Esophagus muscularis mucosa (tissue), 4 donors: Measurements from ENCODE around the gene PNPLA6. TPM values are rescaled to one million over a fixed set of nuclear protein-coding genes. Genes with fewer than 3 reads are reported as not detected.
"Not testable (repeated sequence)": the region's sequence is repeated elsewhere in the genome, so short reads cannot be mapped to it uniquely, and the experiment has no call there.

Source experiments
- DNase-seq: peaks from one replicate; pipeline ENCODE4 v3.0.0-alpha.2; 2017; ENCODE audit errors: extremely low spot score
- H3K27ac ChIP-seq, 4 donors: fragments of 200-600 bp; sonication (generic); replicated peaks in 1 of 4; 1 replicate in 3 of 4; 2 replicates in 1 of 4; pipeline ENCODE4 v1.5.1; 2016 to 2019; ENCODE audit warnings: mild to moderate bottlenecking in 1 of 4
- H3K27me3 ChIP-seq, 4 donors: fragments of 200-600 bp; sonication (generic); one replicate each; pipeline versions ENCODE4 v1.5.1 to v1.6.0; 2016 to 2019
- H3K36me3 ChIP-seq, 4 donors: fragments of 200-600 bp; sonication (generic); one replicate each; pipeline ENCODE4 v1.5.1; 2016 to 2019
- H3K4me1 ChIP-seq, 4 donors: fragments of 200-600 bp; sonication (generic); one replicate each; pipeline ENCODE4 v1.5.1; 2016 to 2019
- H3K4me3 ChIP-seq, 4 donors: fragments of 200-600 bp; sonication (generic); 1 replicate in 2 of 4; 2 replicates in 2 of 4; pipeline ENCODE4 v1.5.1; 2016 to 2019; ENCODE audit warnings: mild to moderate bottlenecking in 4 of 4, moderate library complexity in 1 of 4
- H3K9me3 ChIP-seq, 4 donors: fragments of 200-600 bp; sonication (generic); 1 replicate in 3 of 4; 2 replicates in 1 of 4; pipeline ENCODE4 v1.5.1; 2016 to 2019
- CTCF ChIP-seq, 3 experiments: fragments of 200-600 bp in 2 of 3; fragments of 450-650 bp in 1 of 3; sonication (generic) in 2 of 3; IDR thresholded peaks; one replicate each; pipeline ENCODE4 v1.5.1; 2017 to 2019; ENCODE audit warnings: antibody characterized with exemption in 3 of 3, mild to moderate bottlenecking in 2 of 3, moderate library complexity in 1 of 3
- EP300 ChIP-seq: sonication (generic); formaldehyde crosslinking; IDR thresholded peaks from one replicate; pipeline ENCODE4 v1.6.1; 2017; ENCODE audit warnings: antibody characterized with exemption
- POLR2A ChIP-seq: fragments of 450-650 bp; IDR thresholded peaks from one replicate; pipeline ENCODE4 v1.6.1; 2017; ENCODE audit warnings: antibody characterized with exemption, moderate library complexity, mild to moderate bottlenecking, low read depth
- POLR2AphosphoS5 ChIP-seq, 2 donors: sonication (generic); formaldehyde crosslinking; IDR thresholded peaks; one replicate each; pipeline ENCODE4 v1.6.1; 2017; ENCODE audit warnings: antibody characterized with exemption in 2 of 2
- WGBS: methylation state at CpG from one replicate; pipeline ENCODE4 v1.1.5; 2018; 5-methylcytosine and 5-hydroxymethylcytosine counted together
- intact Hi-C: fragments of 100-400 bp; cut with DNase I; formaldehyde crosslinking; loops from one replicate; pipeline ENCODE4 v1.15.1; 2023
- total RNA-seq, 4 donors: library from RNA; depleted of rRNA; stranded (reverse); fragments of >200 nt; gene quantifications; one replicate each; pipeline versions ENCODE4 v1.1.0 to v1.2.1, GENCODE V29; 2016

Gene PNPLA6
- total RNA-seq, 4 donors from 2014 or later = 58.1 to 156 (median 85.7) TPM

GRCh38 chr19:7565332-7565731, 29.8 kb downstream of the PNPLA6 start:
- no peaks in the 10 kb centered on the region for H3K27me3 ChIP-seq
- no peak overlapping the region for H3K27ac ChIP-seq

GRCh38 chr19:7570761-7571160, 35.2 kb downstream of the PNPLA6 start:
- Histone ChIP-seq H3K4me3 (no peak overlapping the region), H3K27ac (no peak overlapping the region), H3K9me3 (no peaks in the 10 kb centered on the region), H3K36me3 (peaks cover 0 to 4% (median 0%) of the 10 kb centered on the region in 4 donors), H3K4me1 (peaks cover 0 to 3% (median 0%) of the 10 kb centered on the region in 4 donors), H3K27me3 (no peaks in the 10 kb centered on the region)
- no peak for TF ChIP-seq POLR2AphosphoS5 (IDR thresholded peaks at IDR 0.05)
- TF ChIP-seq EP300 = no peak
- TF ChIP-seq CTCF (IDR thresholded peaks at IDR 0.05) = no peak
- TF ChIP-seq POLR2A = no peak
- intact Hi-C loops = no loop called here
- no peak for DNase-seq
- 88% methylated on average over 5 of the region's 5 CpGs for WGBS

More at GRCh38 chr19:7565332-7565731, 29.8 kb downstream of the PNPLA6 start:
- intact Hi-C loops = loop anchor here (5.0 kb wide), 1 partner anchor 232 kb away; no protein-coding TSS in a partner anchor
- WGBS = 97% methylated on average over 5 of the region's 5 CpGs
- no peak for TF ChIP-seq EP300
- no peak for TF ChIP-seq CTCF (IDR thresholded peaks at IDR 0.05)
- no peak for TF ChIP-seq POLR2A
- TF ChIP-seq POLR2AphosphoS5 (IDR thresholded peaks at IDR 0.05) = no peak
- Histone ChIP-seq H3K9me3 (no peaks in the 10 kb centered on the region), H3K4me1 (peaks cover 0 to 3% (median 0%) of the 10 kb centered on the region in 4 donors), H3K4me3 (no peak overlapping the region), H3K36me3 (peaks cover 2 to 26% (median 17%) of the 10 kb centered on the region in 4 donors)
- DNase-seq = no peak

GRCh38 chr19:7575434-7576040, 40.0 kb downstream of the PNPLA6 start:
- 78% methylated on average over 9 of the region's 9 CpGs for WGBS
- DNase-seq = no peak
- intact Hi-C loops = no loop called here
- H3K9me3 ChIP-seq = no peaks in the 10 kb centered on the region
- H3K27me3 ChIP-seq = no peaks in the 10 kb centered on the region
- TF ChIP-seq POLR2A (no peak), POLR2AphosphoS5 (IDR thresholded peaks at IDR 0.05) (no peak), CTCF (IDR thresholded peaks at IDR 0.05) (no peak), EP300 (no peak)
- H3K4me3 ChIP-seq = no peak overlapping the region
- no peak overlapping the region for H3K27ac ChIP-seq
- H3K4me1 ChIP-seq = no peaks in the 10 kb centered on the region
- peaks cover 0 to 4% (median 0%) of the 10 kb centered on the region in 4 donors for H3K36me3 ChIP-seq

GRCh38 chr19:7577422-7577821, 41.9 kb downstream of the PNPLA6 start:
- H3K27me3 ChIP-seq, H3K36me3 ChIP-seq, H3K4me3 ChIP-seq, intact Hi-C loops, H3K27ac ChIP-seq, H3K4me1 ChIP-seq, DNase-seq, H3K9me3 ChIP-seq: not testable (repeated sequence)
- 84% methylated on average over 1 of the region's 1 CpG for WGBS

GRCh38 chr19:7578127-7578526, 42.6 kb downstream of the PNPLA6 start:
- TF ChIP-seq POLR2AphosphoS5 (IDR thresholded peaks at IDR 0.05) = no peak
- no peak for TF ChIP-seq POLR2A
- TF ChIP-seq EP300 = no peak
- no peak for TF ChIP-seq CTCF (IDR thresholded peaks at IDR 0.05)
- H3K4me1 ChIP-seq = no peaks in the 10 kb centered on the region
- H3K36me3 ChIP-seq = no peaks in the 10 kb centered on the region
- no peaks in the 10 kb centered on the region for H3K9me3 ChIP-seq
- WGBS = 62% methylated on average over 6 of the region's 6 CpGs
- H3K4me3 ChIP-seq = no peak overlapping the region
- intact Hi-C loops = no loop called here
- no peak for DNase-seq
- H3K27me3 ChIP-seq = no peaks in the 10 kb centered on the region
- H3K27ac ChIP-seq = no peak overlapping the region
